GM18873 (cell line): ENCODE results near the gene COL26A1.

Experiments
- ATAC-seq: cut with Tn5 transposase; IDR thresholded peaks from one replicate; pipeline ENCODE4 v1.9.1; 2021; ENCODE audit warnings: mild to moderate bottlenecking, moderate library complexity, moderate number of reproducible peaks; ENCODE audit not compliant: unreplicated experiment, low FRiP score

COL26A1 gene

DNA sequence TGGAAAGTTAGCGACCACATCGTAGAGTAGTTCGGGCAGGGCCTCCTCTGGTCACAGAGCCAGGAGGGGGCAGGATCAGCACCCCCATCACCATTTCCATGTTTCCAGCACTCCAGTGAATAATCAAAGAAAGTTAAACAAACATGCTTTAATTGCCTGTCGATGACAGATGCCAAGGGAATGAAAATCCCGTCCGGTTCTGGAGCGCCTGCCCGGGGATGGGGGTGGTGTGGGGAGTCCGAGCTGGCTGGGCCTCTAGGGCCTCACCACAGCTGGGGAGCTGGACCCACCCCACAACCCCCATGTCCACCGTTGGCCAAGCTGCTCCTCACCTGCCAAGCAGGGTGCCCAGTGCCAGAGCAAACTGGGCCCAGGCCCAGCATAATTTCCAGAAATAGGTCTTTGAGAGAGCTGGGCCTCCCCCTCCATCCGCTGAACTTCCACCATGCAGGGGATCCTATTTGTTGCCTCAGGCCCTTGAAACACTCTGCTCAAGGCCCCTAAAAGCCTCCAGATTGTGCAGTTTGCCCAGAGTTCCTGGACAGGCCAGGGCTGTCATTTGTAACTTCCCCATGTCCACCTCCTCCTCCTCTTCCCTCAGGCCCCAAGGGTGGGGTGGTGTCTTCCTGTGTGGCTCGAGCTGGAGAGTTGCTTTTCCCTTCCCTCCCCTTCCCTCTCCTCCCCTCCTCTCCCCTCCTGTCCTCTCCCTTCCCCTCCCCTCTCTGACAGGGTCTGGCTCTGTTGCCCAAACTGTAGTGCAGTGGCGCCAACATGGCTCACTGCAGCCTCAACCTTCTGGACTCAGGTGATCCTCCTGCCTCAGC, 165.4 kb downstream of the COL26A1 start:
- ATAC-seq, result no peak

DNA sequence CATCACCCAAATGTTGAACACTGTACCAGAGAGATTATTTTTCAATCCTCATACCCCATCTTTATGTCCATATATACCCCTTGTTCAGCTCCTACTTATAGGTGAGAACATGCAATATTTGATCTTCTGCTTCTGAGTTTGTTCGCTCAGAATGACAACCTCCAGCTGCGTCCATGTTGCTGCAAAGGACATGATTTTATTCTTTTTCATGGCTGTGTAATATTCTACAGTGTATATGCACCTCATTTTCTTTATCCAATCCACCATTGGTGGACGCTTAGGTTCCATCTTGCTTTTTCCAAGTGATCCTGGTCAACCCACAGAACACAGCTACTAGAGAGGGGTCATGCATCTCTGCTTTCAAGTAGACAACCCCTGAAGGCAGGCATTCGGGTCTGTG, 166.9 kb downstream of the COL26A1 start:
- no peak for ATAC-seq

DNA sequence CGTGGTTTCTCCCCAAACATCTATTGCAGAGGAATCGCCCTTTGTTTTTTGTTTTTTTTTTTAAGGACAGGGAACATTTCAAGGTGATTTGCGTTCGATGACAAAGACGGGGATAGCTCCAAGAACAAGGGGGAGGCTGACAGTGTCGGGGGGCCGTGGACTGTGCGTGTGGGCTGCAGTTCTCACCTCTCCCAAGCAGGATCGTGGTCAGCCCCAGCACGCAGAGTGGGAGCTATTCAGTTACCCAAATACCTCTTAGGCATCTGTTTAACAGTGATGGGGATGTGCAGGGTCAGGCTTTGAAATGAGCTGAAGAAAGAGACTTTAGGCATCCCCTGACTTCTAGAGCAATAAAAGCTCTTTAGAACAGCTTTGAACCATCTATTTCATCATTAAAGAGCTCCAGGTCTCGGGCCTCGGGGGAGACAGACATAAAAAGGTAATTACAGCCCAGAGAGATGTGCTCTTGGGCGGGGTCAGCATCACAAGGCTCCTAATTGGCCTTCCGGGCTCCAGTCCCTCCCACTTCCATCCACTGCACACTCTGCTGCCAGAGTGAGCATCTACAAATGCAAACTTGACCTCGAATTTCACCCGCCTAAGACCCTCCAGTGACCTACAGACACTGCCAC, 169.2 kb downstream of the COL26A1 start:
- no peak for ATAC-seq

DNA sequence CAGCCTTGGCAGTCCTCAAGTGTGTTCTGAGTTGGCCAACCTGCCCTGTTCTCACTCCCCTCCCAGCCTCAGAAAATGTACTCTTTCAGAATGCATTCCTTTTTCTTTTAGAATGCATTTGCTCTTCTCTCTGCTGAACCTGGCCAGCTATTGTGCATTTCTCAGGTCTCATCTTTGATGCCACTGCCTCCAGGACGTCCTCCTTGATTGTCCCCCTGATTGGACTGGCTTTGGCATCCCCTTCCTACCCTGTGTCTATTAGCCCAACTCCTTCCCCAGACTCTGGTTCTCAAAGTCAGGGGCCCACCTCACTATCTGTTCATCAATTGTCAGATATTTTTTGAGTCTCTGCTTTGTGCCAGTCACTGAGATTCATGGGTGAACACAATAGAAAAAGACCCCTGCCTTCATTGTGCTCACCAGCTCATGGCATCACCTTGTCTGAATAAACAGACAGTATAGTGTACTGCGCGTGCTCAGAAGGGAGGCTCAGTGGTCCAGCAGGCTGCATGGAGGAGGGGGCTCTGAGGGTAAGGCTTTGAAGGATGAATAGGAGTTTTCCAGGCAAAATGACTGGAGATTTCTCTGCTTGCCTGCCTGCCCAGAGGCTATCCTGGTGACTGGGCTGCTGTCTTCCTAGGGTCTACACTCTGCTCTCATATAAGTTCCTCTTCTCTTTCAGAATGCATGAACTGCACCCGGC, 169.9 kb downstream of the COL26A1 start:
- ATAC-seq, result no peak

DNA sequence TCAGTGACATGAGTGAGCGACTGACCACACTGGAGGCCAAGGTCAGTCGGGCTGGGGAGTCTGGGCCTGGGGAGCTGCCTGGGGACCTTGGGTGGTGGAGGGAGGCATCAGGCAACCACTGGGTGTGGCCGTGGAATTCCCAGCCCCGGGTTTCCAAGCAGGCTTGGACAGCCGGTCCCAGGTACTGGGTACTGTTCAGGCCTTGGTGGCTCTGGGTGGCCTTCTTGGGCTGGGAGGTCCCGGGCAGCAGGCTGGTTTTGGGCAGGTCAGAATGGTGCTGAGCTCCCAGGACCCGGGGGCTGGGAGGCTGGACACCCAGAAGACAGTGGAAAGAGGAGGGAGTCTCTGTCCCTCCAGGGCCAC, 170.4 kb downstream of the COL26A1 start:
- no peak for ATAC-seq

DNA sequence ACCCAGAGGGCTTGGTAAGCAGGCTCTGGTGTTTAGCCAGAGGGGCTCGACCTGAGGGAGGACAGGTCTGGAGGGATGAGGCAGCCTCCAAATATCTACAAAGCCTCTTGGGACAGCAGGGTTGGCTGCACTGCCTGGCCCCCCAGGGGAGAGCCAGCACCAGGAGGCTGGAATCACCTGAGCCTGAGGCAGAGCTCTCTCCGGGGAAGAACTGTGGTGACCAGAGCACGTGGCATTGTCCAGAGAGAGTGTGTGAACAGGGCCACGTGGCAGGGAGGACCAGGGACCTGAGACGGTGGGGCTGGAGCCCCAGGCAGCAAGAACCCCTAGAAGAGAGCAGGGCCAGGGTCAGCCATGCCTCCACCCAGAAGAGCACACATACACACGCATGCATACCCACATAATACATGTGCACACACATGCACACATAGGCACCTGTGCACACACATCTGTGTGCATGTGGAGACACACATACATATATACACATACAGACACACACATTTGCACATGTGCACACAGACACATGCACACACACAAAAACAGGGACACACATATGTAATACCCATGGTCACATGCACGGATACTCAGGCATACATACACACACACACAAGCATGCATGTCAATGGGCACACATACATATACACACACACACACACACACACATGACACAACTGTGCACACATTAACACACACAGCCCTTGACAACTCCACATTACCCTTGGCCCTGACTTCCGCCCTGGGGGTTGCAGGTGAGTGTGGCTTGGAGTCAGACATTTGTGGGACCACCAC, 171.5 kb downstream of the COL26A1 start:
- no peak for ATAC-seq

DNA sequence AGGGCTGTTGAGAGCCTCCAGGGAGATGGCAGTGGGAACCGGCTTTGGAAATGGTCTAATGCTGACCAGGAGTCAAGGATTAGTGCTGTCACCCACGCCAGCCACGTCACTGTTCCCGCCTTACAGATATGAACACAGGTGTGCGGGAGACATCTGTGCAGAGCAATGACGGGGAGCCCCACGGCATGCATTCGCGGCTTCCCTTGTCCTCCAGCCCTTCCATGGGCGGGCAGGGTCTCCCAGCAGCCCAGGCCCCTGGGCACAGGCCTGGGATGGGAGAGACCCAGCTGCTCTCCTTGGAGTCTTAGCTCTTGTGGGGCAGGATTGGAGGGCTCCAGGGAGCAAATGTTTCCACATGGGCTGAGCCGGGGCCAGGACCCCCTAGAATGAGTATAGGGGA, 172.2 kb downstream of the COL26A1 start:
- no peak for ATAC-seq

DNA sequence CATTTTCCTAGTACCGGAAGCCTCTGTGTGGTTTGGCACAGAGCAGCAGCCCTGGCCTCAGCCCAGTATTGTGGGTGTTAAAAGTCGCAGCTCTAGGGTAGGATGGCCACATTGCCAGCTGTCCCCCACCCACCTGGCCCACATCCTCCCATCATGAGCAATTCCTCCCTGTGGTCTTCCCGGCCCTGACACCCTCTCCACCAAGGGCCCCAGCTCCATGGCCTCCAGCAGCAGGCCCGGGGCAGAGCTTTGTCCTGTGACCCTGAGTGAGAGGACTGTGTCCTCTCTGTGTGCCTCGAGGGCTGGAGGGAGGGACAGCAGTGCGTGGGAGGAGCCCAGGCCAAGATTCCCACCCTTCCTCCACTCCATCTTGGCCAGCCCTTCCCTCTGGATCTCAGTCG, 172.7 kb downstream of the COL26A1 start:
- ATAC-seq, result no peak

DNA sequence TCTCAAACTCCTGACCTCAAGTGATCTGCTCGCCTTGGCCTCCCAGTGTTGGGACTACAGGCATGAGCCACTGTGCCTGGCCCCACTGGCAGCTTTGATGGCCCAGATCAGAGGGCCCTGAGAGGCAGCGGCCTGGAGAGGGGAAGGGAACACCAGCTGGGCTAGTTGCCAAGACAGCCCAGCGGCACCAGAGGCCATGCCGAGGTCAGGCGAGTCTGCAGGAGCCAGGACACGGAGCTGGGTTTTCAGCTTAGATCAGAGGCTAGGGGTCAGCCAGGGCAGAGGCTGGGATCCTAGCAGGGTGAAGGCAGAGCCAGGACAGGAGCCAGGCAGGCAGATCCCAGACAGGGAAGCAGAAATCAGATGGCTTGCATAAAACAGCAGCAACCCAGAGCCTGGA, 173.6 kb downstream of the COL26A1 start:
- ATAC-seq, result no peak

DNA sequence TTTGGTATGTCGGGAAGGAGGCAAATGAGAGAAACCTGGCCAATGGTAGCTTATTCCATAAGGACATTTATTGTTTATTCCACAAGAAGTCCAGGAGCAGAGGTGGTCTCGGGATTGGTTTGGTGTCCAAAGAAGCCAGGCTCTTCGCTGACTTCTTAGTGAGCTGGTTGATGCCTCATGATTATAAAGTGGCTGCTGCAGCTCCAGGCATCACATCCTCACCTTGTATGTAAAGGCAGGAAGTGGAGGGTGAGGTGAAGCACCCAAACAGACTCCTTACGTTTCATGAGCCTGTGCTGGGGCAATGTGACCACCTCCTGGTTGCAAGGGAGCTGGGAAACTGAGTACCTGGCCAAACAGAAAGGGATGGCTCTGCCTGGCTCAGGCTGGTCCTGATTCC, 174.0 kb downstream of the COL26A1 start:
- no peak for ATAC-seq

DNA sequence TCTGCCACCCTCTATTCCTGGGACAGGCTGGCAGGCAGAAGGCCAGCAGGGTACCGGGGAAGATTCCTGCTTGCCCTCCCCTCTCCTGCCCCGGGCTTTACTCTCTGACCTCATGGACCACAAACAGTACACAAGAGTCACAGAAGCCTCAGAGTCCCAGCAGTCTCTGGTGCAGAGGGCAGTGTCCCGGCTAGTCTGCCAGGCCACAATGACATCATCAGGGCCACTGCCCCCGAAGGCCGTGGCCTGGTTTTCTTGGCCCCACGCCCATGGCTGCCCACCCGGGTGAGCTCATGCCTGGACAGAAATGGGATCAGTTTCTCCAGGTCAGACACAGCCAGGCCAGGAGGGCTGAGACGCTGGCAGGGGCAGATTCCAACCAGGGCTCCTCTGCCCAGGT, 174.5 kb downstream of the COL26A1 start:
- no peak for ATAC-seq

DNA sequence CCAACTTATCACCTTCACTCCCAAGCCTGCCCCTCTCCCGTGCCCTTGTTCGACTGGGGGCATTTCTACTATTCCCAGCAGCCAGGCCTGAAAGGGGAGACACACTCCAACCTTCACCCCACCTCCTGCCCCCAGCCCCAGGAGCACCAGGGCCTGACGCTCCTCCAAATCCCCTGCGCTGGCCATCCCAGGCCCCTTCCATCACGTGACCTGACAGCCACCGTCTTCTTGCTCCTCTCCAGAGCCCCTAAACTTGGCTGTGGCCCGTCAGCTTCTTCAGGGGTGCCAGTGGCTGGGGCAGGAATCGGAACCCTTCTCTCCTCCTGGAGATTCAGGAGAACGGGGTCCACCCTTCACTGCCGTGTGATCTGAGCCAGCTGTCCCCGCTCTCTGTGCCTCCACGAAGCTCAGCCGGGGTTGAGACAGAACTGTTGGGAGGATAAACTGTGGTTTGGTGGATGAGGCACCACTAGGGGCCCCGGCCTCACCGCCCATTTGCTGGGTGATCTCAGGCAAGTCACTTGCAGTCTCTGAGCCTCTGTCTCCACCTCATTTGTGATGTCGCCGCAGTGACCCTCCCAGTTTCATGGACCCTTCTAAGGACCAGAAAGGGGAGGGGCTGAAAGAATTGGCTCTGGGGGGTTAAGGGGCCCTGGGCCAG, 175.4 kb downstream of the COL26A1 start:
- no peak for ATAC-seq

DNA sequence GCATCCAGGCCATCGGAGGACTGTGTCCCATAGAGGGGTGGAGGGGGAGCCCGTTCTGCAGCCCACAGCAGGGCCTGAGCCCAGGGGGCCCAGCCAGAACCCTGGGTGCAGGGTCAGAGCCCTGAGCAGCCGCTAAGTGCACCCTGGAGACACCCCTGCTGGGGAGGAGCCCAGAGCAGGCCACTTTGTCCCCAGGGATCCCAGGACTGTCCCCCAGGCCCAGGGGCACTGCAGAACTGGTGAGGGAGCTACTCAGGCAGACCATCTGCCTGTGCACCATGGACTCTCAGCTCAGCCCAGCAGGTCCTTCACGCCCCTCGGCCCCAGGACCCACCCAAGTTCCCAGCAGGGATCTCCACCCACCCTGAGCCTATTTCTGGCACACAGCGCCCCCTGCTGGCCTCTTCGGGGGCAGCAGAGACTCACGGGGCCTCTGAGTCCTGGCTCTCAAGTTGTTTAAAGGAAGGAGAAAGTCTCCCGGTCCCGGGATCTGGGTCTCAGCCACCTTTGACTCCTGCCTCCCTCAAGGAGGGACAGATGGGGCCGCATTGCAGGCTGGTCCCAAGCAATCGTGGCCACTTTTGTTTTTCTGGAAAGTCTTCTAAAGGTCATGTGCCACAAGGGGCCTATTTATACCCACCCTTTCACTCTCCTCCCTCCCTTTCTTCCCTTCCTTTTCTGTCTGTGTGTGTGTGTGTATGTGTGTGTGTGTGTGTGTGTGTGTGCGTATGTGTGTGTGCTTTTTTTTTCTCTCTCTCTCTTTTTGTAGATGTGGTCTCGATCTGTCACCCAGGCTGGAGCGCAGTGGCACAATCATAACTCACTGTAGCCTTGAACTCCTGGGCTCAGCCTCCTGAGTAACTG, 176.2 kb downstream of the COL26A1 start:
- ATAC-seq, result no peak

DNA sequence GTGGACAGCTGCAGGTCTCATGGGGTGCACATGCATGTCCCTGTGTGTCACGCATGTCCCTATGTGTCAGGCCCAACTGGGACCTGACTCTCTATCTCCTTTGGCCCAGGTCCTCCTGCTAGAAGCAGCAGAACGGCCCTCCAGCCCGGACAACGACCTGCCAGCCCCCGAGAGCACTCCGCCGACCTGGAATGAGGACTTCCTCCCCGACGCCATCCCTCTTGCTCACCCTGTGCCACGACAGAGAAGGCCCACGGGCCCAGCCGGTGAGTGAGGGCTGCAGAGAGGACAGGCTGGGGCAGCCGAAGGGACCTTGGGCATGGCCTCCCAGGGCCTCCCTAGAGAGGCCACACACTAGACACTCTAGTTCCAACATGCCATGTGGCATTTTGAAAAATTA, 177.1 kb downstream of the COL26A1 start:
- no peak for ATAC-seq

DNA sequence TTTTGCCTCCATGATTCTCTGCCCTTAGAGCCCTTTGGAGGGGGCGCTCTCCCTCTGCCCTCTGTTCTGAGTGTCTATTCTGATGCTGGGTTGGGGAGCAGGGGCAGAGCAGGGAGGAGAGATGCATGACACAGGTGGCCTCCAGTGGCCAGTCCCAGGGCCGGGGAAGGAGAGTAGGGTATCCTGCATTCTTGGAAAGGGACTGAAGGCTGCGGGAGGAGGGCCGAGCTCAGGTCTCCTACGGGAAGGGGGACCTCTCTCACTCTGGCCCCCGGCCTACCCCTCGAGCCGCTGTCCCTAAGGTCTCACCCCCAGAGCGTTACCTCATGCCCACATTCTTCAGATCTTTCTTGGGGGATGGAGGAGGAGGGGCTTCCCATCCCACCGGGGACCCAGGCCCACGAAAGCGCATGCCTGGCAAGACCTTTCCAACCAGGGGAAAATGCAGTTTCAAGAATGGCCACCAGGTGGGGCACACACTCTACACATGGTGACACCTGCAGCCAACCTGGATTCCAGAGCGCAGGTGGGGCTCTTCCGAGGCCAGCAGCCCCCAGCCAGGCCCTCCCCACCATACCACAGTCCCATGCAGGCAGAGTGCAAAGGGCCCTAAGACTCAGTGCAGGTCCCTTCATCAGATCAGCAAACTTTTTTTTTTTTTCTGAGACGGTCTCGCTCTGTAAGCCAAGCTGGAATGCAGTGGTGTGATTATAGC, 180.0 kb downstream of the COL26A1 start:
- ATAC-seq, result no peak

DNA sequence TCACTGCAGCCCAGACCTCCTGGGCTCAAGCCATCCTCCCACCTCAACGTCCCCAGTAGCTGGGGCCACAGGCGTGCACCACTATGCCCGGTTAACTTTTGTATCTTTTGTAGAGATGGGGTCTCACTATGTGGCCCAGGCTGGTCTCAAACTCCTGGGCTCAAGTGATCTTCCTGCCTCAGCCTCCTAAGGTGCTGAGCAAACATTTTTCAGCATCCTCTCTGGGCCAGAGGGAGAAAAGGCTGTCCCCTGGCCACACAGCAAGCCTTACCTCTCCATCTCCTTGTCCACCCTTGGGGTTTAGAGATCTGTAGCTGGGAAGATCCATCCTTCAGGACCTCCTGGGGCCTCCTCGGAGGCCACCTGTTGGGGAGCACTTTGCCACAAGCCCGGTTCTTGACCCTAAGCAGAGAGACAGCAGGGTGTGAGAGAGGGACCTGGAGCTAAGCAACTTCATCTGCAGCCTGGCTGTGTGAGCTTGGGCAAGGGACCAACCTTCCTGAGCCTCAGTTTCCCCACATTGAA, 180.6 kb downstream of the COL26A1 start:
- ATAC-seq, result no peak

DNA sequence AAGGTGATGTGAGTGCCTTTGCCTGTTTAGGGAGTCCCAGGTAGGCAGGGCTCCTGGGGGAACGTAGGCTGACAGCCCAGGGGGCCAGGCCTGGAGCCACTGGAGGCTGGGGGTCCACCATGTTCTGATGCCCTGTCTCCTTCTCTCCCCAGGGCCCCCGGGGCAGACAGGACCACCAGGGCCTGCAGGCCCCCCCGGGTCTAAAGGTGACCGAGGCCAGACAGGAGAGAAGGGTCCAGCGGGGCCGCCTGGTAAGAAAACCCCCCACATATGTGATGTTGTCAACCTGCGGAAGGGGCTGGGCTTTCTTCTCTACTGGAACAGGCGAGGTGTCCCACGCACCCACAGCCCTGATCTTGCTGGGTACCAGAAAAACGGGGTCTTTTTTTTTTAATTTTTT, 181.2 kb downstream of the COL26A1 start:
- no peak for ATAC-seq

DNA sequence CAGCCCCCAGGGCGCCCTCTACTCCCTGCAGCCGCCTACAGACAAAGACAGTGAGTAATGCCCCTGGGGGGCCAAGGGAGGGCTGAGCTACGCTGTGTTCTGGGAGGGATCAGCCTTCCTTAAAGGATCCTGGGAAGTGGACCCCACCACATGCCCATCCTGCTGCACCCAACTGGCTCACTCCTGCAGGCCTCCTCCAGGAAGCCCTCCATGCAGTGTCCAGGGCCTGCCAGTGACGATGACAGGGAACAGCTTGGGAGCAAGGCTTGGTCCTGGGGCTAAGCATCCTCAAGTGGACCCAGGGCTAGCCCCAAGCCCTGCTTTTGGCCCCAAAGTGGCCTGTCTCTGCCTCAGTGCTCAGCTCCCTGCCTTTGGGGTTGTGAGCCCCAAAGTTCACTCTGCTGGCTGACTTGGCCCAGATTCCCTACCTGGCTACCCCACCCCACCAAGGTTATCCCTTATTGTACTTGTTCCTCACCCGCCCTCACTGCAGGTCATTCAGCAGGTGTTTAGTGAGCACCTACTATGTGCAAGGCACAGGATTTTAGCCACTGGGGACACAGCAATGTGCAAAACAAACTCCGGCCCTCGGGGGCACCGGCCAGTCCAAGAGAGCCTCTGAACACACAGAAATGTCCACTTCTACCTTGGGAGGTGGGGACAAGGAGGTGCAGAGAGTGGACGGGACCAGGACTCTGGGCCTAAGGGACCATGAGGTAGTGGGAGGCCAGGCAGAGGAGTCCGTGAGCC, 182.9 kb downstream of the COL26A1 start:
- ATAC-seq, result no peak
